Ishikawa (cell line): Measurements from ENCODE around the gene CDK6.

Experiments used
- CREB1 ChIP-seq: IDR thresholded peaks from 2 replicates; pipeline ENCODE4 v1.6.1; 2012; ENCODE audit warnings: low read depth
- EGR1 ChIP-seq: IDR thresholded peaks from 2 replicates; pipeline ENCODE4 v1.6.1; 2012
- EP300 ChIP-seq: IDR thresholded peaks from 2 replicates; pipeline ENCODE4 v1.6.1; 2012; ENCODE audit warnings: borderline replicate concordance
- FOXM1 ChIP-seq: IDR thresholded peaks from 2 replicates; pipeline ENCODE4 v1.6.1; 2012; ENCODE audit warnings: low read depth, borderline replicate concordance
- MAX ChIP-seq: IDR thresholded peaks from 2 replicates; pipeline ENCODE4 v1.6.1; 2012
- RAD21 ChIP-seq: IDR thresholded peaks from 2 replicates; pipeline ENCODE4 v1.6.1; 2012; ENCODE audit warnings: low read depth
- REST ChIP-seq: IDR thresholded peaks from 2 replicates; pipeline ENCODE4 v1.6.1; 2012; ENCODE audit warnings: low read depth, mild to moderate bottlenecking
- TAF1 ChIP-seq: IDR thresholded peaks from 2 replicates; pipeline ENCODE4 v1.6.1; 2012; ENCODE audit warnings: low read depth, mild to moderate bottlenecking
- TEAD4 ChIP-seq: IDR thresholded peaks from 2 replicates; pipeline ENCODE4 v1.6.1; 2012
- USF1 ChIP-seq: IDR thresholded peaks from 2 replicates; pipeline ENCODE4 v1.6.1; 2012
- YY1 ChIP-seq: IDR thresholded peaks from 2 replicates; pipeline ENCODE4 v1.6.1; 2012; ENCODE audit warnings: low read depth
- ZBTB7A ChIP-seq: IDR thresholded peaks from 2 replicates; pipeline ENCODE4 v1.6.1; 2012; ENCODE audit warnings: low read depth

- TF ChIP-seq MAX (no peak), REST (no peak), TAF1 (no peak), CREB1 (no peak), EGR1 (no peak), USF1 (no peak), YY1 (no peak), FOXM1 (no peak), ZBTB7A (no peak), EP300 (no peak), TEAD4 (no peak), RAD21 (no peak)
Observed at GRCh38 chr7:92590711-92591310, 245.6 kb downstream of the CDK6 start.
